GM19397 (cell line): ENCODE data around the gene BRWD1.
"Not testable (repeated sequence)": the region's sequence is repeated elsewhere in the genome, so short reads cannot be mapped to it uniquely, and the experiment has no call there.

Experiments used
- ATAC-seq: cut with Tn5 transposase; IDR thresholded peaks from one replicate; pipeline ENCODE4 v1.9.1; 2021; ENCODE audit warnings: mild to moderate bottlenecking, moderate library complexity; ENCODE audit not compliant: unreplicated experiment

The BRWD1 gene

DNA sequence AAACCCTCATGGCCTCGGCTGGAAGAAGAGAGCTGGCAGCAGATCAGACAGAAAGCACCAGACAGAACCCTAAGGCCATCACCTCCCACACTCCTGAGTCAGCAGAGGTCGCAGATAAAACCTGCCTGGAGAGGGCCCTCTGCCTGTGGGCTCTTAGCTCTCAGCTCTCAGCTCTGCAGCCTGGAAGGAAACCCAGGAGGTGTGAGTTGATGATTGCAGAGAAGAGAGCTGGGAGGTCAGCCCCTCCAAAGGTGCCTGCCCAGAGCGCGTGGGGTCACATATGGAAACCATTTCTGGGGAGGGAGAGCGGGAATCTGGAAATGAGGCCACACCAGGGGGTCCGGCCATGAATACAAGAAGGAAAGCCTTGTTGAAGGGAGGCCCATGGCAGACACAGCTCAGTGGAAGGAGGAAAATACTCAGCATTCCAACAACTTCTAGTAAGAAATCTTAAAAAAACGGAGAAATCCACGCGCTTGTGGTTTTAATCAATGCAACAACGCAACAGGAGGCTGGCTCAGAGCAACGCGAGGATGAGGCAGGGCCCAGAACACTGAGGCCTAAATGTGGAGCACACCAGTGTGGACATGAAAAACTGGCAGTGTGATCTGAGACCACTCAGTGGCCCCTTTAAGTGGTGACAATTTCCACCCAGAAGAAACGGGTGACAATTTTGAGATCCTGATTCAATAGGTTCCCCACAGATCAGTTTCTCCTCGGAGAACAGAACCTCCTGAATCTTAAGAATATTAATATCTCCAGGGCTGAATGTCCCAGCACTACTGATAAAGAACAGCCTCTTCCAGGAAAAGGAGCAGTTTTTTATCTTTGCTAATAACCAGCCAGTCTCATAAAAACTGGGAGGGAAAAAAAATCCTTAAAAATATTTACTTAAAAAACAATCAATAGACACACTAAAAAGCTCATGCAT is 175.9 kb downstream of the BRWD1 start:
- no peak for ATAC-seq

DNA sequence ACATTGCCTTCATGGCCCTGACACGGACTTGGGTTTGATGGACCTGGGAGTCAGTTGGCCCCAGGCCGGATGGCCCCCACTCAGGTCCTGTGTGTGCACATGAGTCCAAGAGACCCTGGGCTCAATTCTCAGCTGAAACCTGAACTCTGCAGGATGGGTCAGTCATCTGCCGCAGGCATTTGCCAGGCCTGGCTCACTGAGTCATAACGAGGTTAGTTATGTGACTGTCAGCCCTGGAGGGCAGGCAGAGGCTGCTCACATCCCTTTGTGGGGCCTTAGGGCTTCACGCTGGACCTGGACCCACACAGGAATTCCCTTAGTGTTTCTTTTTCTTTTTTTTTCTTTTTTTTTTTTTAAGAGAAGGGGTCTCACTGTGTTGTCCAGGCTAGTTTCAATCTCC is 176.7 kb downstream of the BRWD1 start:
- ATAC-seq, result no peak

GRCh38 chr21:39136138-39136537 is 177.3 kb downstream of the BRWD1 start:
- not testable (repeated sequence) for ATAC-seq

- ATAC-seq, result no peak
These were observed 179.1 kb downstream of the BRWD1 start for GRCh38 chr21:39134288-39134810.
